Measurements from ENCODE around the gene WIPF2. TPM values are rescaled to one million over a fixed set of nuclear protein-coding genes. Genes with fewer than 3 reads are reported as not detected.
A peak's percentile ranks its signal among the peaks of the same experiment; 100 is the strongest.

Gene WIPF2
- total and polyA plus RNA-seq, 12 donors = 5.2 to 30.2 (median 15.2) TPM

GRCh38 chr17:40325156-40326013 lies 106.3 kb downstream of the WIPF2 start:
- peaks cover 87 to 96% of the 10 kb centered on the region in 2 donors for H3K4me1 ChIP-seq (replicated peaks in 1 of 2)
- no peaks in the 10 kb centered on the region for H3K27me3 ChIP-seq
- H3K27ac ChIP-seq = peak overlapping the region in 4 of 5 donors; percentile 15 to 96 (median 52)
- intact Hi-C loops (cut with DNase I) = no loop called here
- H3K4me3 ChIP-seq = no peak overlapping the region
- TF ChIP-seq POLR2A (IDR thresholded peaks at IDR 0.05) (no peak), CTCF (IDR thresholded peaks at IDR 0.05) (no peak)
- H3K36me3 ChIP-seq (replicated peaks in 1 of 2) = no peaks in the 10 kb centered on the region
- 73 to 81% (median 78%) methylated on average over 12 to 13 of the region's 13 CpGs for WGBS, 4 donors
- H3K9me3 ChIP-seq (replicated peaks in 1 of 3) = no peaks in the 10 kb centered on the region
- DNase-seq = no peak

- peaks cover 88 to 96% of the 10 kb centered on the region in 2 donors for H3K4me1 ChIP-seq (replicated peaks in 1 of 2)
- intact Hi-C loops (cut with DNase I) = no loop called here
- H3K9me3 ChIP-seq (replicated peaks in 1 of 3) = no peaks in the 10 kb centered on the region
- peak in 1 of 7 donors; percentile 25 for DNase-seq
- peak overlapping the region; percentile 2 to 73 (median 40) for H3K27ac ChIP-seq
- H3K36me3 ChIP-seq (replicated peaks in 1 of 2) = peaks cover 0 to 4% of the 10 kb centered on the region in 2 donors
- no peak overlapping the region for H3K4me3 ChIP-seq
- 54 to 69% (median 55%) methylated on average over 12 to 17 of the region's 17 CpGs for WGBS, 4 donors
- no peaks in the 10 kb centered on the region for H3K27me3 ChIP-seq
- TF ChIP-seq CTCF (IDR thresholded peaks at IDR 0.05) = no peak
- no peak for TF ChIP-seq POLR2A (IDR thresholded peaks at IDR 0.05)
Observed at GRCh38 chr17:40326014-40326831, 107.1 kb downstream of the WIPF2 start.

GRCh38 chr17:40326832-40327199 lies 107.7 kb downstream of the WIPF2 start:
- no peak for TF ChIP-seq POLR2A (IDR thresholded peaks at IDR 0.05)
- no peak overlapping the region for H3K4me3 ChIP-seq
- no peaks in the 10 kb centered on the region for H3K27me3 ChIP-seq
- H3K27ac ChIP-seq = peak overlapping the region; percentile 2 to 73 (median 40)
- no peaks in the 10 kb centered on the region for H3K9me3 ChIP-seq (replicated peaks in 1 of 3)
- intact Hi-C loops (cut with DNase I) = no loop called here
- 12 to 32% (median 21%) methylated on average over 1 of the region's 1 CpG for WGBS, 4 donors
- H3K4me1 ChIP-seq (replicated peaks in 1 of 2) = peaks cover 88 to 96% of the 10 kb centered on the region in 2 donors
- H3K36me3 ChIP-seq (replicated peaks in 1 of 2) = peaks cover 0 to 8% of the 10 kb centered on the region in 2 donors
- DNase-seq = no peak

GRCh38 chr17:40327244-40327729 lies 108.2 kb downstream of the WIPF2 start:
- H3K27me3 ChIP-seq = no peaks in the 10 kb centered on the region
- intact Hi-C loops (cut with DNase I) = no loop called here
- no peak for DNase-seq
- peaks cover 0 to 8% of the 10 kb centered on the region in 2 donors for H3K36me3 ChIP-seq (replicated peaks in 1 of 2)
- peak overlapping the region in 4 of 5 donors; percentile 15 to 73 (median 52) for H3K27ac ChIP-seq
- no peaks in the 10 kb centered on the region for H3K9me3 ChIP-seq (replicated peaks in 1 of 3)
- WGBS, 4 donors = 77 to 85% (median 79%) methylated on average over 2 to 4 of the region's 4 CpGs
- TF ChIP-seq CTCF (IDR thresholded peaks at IDR 0.05) (no peak), POLR2A (IDR thresholded peaks at IDR 0.05) (no peak)
- peaks cover 88 to 96% of the 10 kb centered on the region in 2 donors for H3K4me1 ChIP-seq (replicated peaks in 1 of 2)
- no peak overlapping the region for H3K4me3 ChIP-seq

All from adrenal gland (tissue), 12 donors.